ENCODE results near the gene SMIM23.

GRCh38 chr5:171743436-171744076 lies 42.1 kb upstream of the SMIM23 start:
- TF ChIP-seq ZNF274 (IDR thresholded peaks at IDR 0.05; ENCODE audit: low read depth, low read length) (no peak), YY1 (IDR thresholded peaks at IDR 0.05; ENCODE audit: insufficient read depth, insufficient read length) (no peak), SUZ12 (IDR thresholded peaks at IDR 0.05; ENCODE audit: extremely low read depth, insufficient read depth, insufficient read length) (no peak)

Measured in NT2/D1 (cell line).